ENCODE results near the gene RBMS1. TPM values are rescaled to one million over a fixed set of nuclear protein-coding genes. Genes with fewer than 3 reads are reported as not detected.
"Not testable (repeated sequence)": the region's sequence is repeated elsewhere in the genome, so short reads cannot be mapped to it uniquely, and the experiment has no call there.

Gene RBMS1
- total RNA-seq, 1 donor from 2014 or later, result 136 TPM

DNA sequence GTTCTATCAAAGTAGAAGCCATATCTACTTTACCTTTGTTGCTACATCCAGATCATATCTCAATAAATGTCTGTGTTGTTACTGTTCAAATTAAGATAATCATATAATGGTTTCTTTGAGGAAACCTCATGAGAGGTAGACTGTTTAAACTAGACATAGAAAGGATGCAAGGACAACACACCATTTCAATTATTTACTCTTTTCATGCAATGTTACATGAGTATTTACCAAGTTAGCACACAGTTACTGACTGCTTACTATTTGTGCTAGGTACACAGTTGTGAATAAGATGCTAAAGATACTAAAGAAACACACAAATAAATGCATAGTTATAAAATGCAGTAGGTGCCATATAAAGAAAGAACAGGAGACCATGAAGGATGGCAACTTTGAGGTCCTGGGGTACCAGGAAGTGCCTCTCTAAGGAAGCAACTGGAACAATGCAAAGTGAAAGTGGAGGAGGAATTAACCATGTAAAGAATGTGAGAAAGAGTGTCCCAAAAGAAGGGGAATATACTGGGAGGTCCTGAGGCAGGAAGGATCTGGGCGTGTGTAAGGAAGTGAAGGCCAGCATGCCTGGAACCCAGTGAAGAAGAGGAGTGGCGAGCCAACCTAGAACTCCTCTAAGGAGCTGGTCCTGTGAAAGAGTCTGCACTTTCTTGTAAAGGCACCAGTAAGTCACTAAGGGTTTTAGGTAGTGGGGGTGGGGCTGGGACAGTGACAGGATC is 39.4 kb downstream of the RBMS1 start:
- TF ChIP-seq, protein P1, sequence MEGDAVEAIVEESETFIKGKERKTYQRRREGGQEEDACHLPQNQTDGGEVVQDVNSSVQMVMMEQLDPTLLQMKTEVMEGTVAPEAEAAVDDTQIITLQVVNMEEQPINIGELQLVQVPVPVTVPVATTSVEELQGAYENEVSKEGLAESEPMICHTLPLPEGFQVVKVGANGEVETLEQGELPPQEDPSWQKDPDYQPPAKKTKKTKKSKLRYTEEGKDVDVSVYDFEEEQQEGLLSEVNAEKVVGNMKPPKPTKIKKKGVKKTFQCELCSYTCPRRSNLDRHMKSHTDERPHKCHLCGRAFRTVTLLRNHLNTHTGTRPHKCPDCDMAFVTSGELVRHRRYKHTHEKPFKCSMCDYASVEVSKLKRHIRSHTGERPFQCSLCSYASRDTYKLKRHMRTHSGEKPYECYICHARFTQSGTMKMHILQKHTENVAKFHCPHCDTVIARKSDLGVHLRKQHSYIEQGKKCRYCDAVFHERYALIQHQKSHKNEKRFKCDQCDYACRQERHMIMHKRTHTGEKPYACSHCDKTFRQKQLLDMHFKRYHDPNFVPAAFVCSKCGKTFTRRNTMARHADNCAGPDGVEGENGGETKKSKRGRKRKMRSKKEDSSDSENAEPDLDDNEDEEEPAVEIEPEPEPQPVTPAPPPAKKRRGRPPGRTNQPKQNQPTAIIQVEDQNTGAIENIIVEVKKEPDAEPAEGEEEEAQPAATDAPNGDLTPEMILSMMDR (IDR thresholded peaks at IDR 0.05; ENCODE audit: unreplicated experiment), result no peak
- peaks cover 5% of the 10 kb centered on the region for H3K27me3 Mint-ChIP-seq (ENCODE audit: unreplicated experiment)
- no peak for DNase-seq (ENCODE audit: low spot score)
- peaks cover 6% of the 10 kb centered on the region for H3K36me3 Mint-ChIP-seq (ENCODE audit: low read depth, unreplicated experiment)
- peaks cover 11% of the 10 kb centered on the region for H3K4me1 Mint-ChIP-seq (ENCODE audit: unreplicated experiment)
- no peak overlapping the region for H3K27ac Mint-ChIP-seq (ENCODE audit: unreplicated experiment)
- H3K4me3 Mint-ChIP-seq (ENCODE audit: unreplicated experiment), result no peak overlapping the region
- H3K9me3 Mint-ChIP-seq (ENCODE audit: unreplicated experiment), result no peaks in the 10 kb centered on the region

DNA sequence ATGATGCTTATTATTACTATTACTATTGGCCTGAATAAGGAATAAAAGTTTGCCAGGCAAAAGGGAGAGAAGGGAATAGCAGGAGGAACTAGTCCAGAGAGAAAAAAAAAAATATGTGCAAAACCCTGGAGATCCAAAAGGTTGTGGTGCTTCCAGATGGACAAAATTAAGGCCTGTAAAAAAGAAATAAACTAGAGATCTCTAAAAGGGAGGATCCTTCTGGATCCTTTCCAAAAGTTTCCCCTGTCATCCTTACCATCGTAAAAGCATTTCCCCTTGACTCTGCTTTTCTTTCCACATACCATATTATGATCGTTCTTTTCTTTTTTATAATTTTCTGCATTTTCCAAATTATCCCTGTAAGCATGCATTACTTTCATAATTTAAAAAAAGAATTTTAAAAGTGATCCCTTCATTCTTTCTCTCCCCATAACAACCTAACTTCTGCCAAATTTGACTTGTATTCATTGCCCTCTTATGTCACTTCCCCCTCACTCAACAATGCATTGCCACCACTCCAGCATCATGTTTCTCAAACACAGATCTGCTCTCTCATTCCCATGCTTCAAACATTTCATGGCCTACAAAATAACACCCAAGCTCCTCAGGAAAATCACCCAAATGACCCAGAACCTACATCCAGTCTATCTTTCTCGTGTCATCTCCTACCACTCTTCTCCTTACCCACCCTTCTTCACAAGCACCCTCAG is 40.3 kb downstream of the RBMS1 start:
- Mint-ChIP-seq H3K27me3 (ENCODE audit: unreplicated experiment) (peaks cover 5% of the 10 kb centered on the region), H3K4me1 (ENCODE audit: unreplicated experiment) (peaks cover 11% of the 10 kb centered on the region), H3K27ac (ENCODE audit: unreplicated experiment) (no peak overlapping the region), H3K9me3 (ENCODE audit: unreplicated experiment) (no peaks in the 10 kb centered on the region), H3K4me3 (ENCODE audit: unreplicated experiment) (no peak overlapping the region), H3K36me3 (ENCODE audit: low read depth, unreplicated experiment) (peaks cover 6% of the 10 kb centered on the region)
- TF ChIP-seq, protein P1 (IDR thresholded peaks at IDR 0.05; ENCODE audit: unreplicated experiment), result no peak
- no peak for DNase-seq (ENCODE audit: low spot score)

DNA sequence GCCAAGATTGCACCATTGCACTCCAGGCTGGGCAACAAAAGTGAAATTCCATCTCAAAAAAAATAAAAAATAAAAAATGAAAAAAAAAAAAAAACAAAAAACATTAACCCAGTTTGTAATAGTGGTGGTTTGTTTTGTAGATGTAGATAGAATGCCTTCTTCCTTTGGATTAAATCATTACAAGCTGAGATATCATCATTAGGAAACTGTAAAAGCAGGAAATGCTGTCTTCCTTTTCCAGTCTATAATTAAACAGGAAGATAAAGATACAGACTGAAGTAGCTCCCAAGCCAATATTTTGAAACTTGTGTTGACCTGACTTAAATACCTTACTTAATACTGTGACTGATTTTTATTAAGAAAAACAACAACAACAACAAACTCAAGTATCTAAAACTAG is 43.1 kb downstream of the RBMS1 start:
- no peak for DNase-seq (ENCODE audit: low spot score)
- Mint-ChIP-seq H3K27ac (ENCODE audit: unreplicated experiment) (no peak overlapping the region), H3K9me3 (ENCODE audit: unreplicated experiment) (no peaks in the 10 kb centered on the region), H3K4me3 (ENCODE audit: unreplicated experiment) (no peak overlapping the region), H3K36me3 (ENCODE audit: low read depth, unreplicated experiment) (peaks cover 6% of the 10 kb centered on the region), H3K4me1 (ENCODE audit: unreplicated experiment) (peaks cover 6% of the 10 kb centered on the region), H3K27me3 (ENCODE audit: unreplicated experiment) (peaks cover 5% of the 10 kb centered on the region)
- TF ChIP-seq, protein P1 (IDR thresholded peaks at IDR 0.05; ENCODE audit: unreplicated experiment), result no peak

DNA sequence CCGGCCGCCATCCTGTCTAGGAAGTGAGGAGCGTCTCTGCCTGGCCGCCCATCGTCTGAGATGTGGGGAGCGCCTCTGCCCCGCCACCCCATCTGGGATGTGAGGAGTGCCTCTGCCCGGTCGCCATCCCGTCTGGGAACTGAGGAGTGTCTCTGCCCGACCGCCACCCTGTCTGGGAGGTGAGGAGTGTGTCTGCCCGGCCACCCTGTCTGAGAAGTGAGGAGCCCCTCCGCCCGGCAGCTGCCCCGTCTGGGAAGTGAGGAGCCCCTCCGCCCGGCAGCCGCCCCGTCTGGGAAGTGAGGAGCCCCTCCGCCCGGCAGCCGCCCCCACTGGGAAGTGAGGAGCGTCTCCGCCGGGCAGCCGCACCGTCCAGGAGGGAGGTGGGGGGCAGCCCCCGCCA is 44.8 kb downstream of the RBMS1 start:
- not testable (repeated sequence) for H3K36me3 Mint-ChIP-seq (ENCODE audit: low read depth, unreplicated experiment); H3K27ac Mint-ChIP-seq (ENCODE audit: unreplicated experiment); DNase-seq (ENCODE audit: low spot score); H3K27me3 Mint-ChIP-seq (ENCODE audit: unreplicated experiment); H3K4me1 Mint-ChIP-seq (ENCODE audit: unreplicated experiment); H3K9me3 Mint-ChIP-seq (ENCODE audit: unreplicated experiment); H3K4me3 Mint-ChIP-seq (ENCODE audit: unreplicated experiment)

DNA sequence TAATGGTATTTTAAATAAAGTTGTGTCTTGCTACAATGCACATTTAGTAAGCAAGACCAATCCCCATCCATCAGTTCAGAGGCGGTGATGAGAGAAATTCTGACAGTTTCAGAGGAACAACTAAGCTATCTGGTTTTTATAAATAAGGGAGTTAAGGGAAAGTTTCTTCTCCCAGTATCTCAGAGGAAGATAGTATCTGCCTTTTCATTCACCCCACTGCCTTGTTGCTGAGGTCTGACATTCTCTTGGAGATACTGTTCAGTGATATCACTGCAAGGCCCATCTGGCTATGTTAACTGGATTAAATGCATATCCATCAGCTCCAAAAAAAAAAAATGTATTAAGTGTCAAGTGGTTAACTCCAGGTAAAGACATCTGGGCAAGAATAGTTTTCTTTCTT is 47.9 kb downstream of the RBMS1 start:
- TF ChIP-seq, protein P1 (IDR thresholded peaks at IDR 0.05; ENCODE audit: unreplicated experiment), result no peak
- H3K9me3 Mint-ChIP-seq (ENCODE audit: unreplicated experiment), result no peaks in the 10 kb centered on the region
- peaks cover 5% of the 10 kb centered on the region for H3K4me1 Mint-ChIP-seq (ENCODE audit: unreplicated experiment)
- H3K27me3 Mint-ChIP-seq (ENCODE audit: unreplicated experiment), result peaks cover 5% of the 10 kb centered on the region
- H3K27ac Mint-ChIP-seq (ENCODE audit: unreplicated experiment), result no peak overlapping the region
- DNase-seq (ENCODE audit: low spot score), result no peak
- peaks cover 13% of the 10 kb centered on the region for H3K36me3 Mint-ChIP-seq (ENCODE audit: low read depth, unreplicated experiment)
- no peak overlapping the region for H3K4me3 Mint-ChIP-seq (ENCODE audit: unreplicated experiment)
